Type B pancreatic cell (in vitro differentiated cells): ENCODE data around the gene MPP1. TPM values are rescaled to one million over a fixed set of nuclear protein-coding genes. Genes with fewer than 3 reads are reported as not detected.
A peak's percentile ranks its signal among the peaks of the same experiment; 100 is the strongest.

ENCODE experiments used
- DNase-seq: peaks from one replicate; pipeline ENCODE4 v3.0.0; 2021; ENCODE audit warnings: mixed read lengths; ENCODE audit not compliant: unreplicated experiment; ENCODE audit errors: extremely low spot score
- H3K27ac Mint-ChIP-seq: 2 replicates; pipeline ENCODE4 v1.8.0; 2021; ENCODE audit warnings: mild to moderate bottlenecking, mixed read lengths
- H3K27me3 Mint-ChIP-seq: 2 replicates; pipeline ENCODE4 v1.8.0; 2021; ENCODE audit warnings: mixed read lengths
- H3K36me3 Mint-ChIP-seq: 2 replicates; pipeline ENCODE4 v1.8.0; 2021; ENCODE audit warnings: mixed read lengths
- H3K4me1 Mint-ChIP-seq: one replicate; pipeline ENCODE4 v1.8.0; 2021; ENCODE audit warnings: mixed read lengths; ENCODE audit not compliant: unreplicated experiment
- H3K4me3 Mint-ChIP-seq: 2 replicates; pipeline ENCODE4 v1.8.0; 2021; ENCODE audit warnings: mild to moderate bottlenecking, mixed read lengths
- H3K9me3 Mint-ChIP-seq: 2 replicates; pipeline ENCODE4 v1.8.0; 2021; ENCODE audit warnings: mixed read lengths
- CTCF ChIP-seq: fragments of 200-600 bp; sonication (generic); conservative IDR thresholded peaks from 2 replicates; pipeline ENCODE4 v1.5.0; 2021; ENCODE audit warnings: antibody characterized with exemption, mild to moderate bottlenecking
- long read RNA-seq: library from polyadenylated mRNA; unstranded; transcript quantifications from one replicate; pipeline ENCODE4 v2.0.0, GENCODE V29; 2020
- total RNA-seq: library from RNA; stranded (reverse); gene quantifications from 2 replicates; pipeline ENCODE4 v1.2.1, GENCODE V29; 2021; ENCODE audit warnings: low replicate concordance

MPP1 gene
- total RNA-seq: 10.4 and 13.8 TPM in 2 replicates
- long read RNA-seq, transcript MPP1-202 (12 exons, 2,042 nt): major isoform, 62 of 72 reads
- long read RNA-seq, partial matches to known transcripts: 3 of 72 reads
- long read RNA-seq, other reads (novel, unspliced or antisense): 7 of 72 reads

- H3K9me3 Mint-ChIP-seq: peaks cover 5% of the 10 kb centered on the region
- no peak within 1 kb of the TSS for H3K27ac Mint-ChIP-seq
- peaks cover 3% of the 10 kb centered on the region for H3K4me1 Mint-ChIP-seq
- no peaks in the 10 kb centered on the region for H3K36me3 Mint-ChIP-seq
- H3K27me3 Mint-ChIP-seq: peaks cover 16% of the 10 kb centered on the region
- peak within 1 kb of the TSS; percentile 84 for H3K4me3 Mint-ChIP-seq
- peak; percentile 76 for DNase-seq
- TF ChIP-seq CTCF: no peak
Observed at GRCh38 chrX:154804957-154805695, at the start of gene MPP1. MPP1 (minus strand) TSS chrX:154805485; CDS start chrX:154805373, 112 bp downstream.

GRCh38 chrX:154850957-154851611 is 45.8 kb upstream of the MPP1 start:
- no peak for TF ChIP-seq CTCF
- no peaks in the 10 kb centered on the region for H3K9me3 Mint-ChIP-seq
- DNase-seq: no peak
- H3K27me3 Mint-ChIP-seq: no peaks in the 10 kb centered on the region
- no peak overlapping the region for H3K27ac Mint-ChIP-seq
- H3K4me3 Mint-ChIP-seq: no peak overlapping the region
- H3K36me3 Mint-ChIP-seq: no peaks in the 10 kb centered on the region
- H3K4me1 Mint-ChIP-seq: no peaks in the 10 kb centered on the region

GRCh38 chrX:154840856-154841255 is 35.6 kb upstream of the MPP1 start:
- TF ChIP-seq CTCF: peak; percentile 70
- Mint-ChIP-seq H3K27me3 (no peaks in the 10 kb centered on the region), H3K27ac (no peak overlapping the region), H3K4me1 (no peaks in the 10 kb centered on the region), H3K36me3 (no peaks in the 10 kb centered on the region), H3K4me3 (no peak overlapping the region), H3K9me3 (no peaks in the 10 kb centered on the region)
- DNase-seq: no peak

- Mint-ChIP-seq H3K4me1 (no peaks in the 10 kb centered on the region), H3K36me3 (no peaks in the 10 kb centered on the region), H3K27me3 (no peaks in the 10 kb centered on the region), H3K4me3 (no peak overlapping the region), H3K27ac (no peak overlapping the region), H3K9me3 (no peaks in the 10 kb centered on the region)
- TF ChIP-seq CTCF: no peak
- DNase-seq: no peak
Observed at GRCh38 chrX:154836163-154836562, 30.9 kb upstream of the MPP1 start.

- H3K27me3 Mint-ChIP-seq: no peaks in the 10 kb centered on the region
- DNase-seq: no peak
- no peaks in the 10 kb centered on the region for H3K9me3 Mint-ChIP-seq
- TF ChIP-seq CTCF: no peak
- no peaks in the 10 kb centered on the region for H3K36me3 Mint-ChIP-seq
- H3K4me1 Mint-ChIP-seq: no peaks in the 10 kb centered on the region
- no peak within 1 kb of the TSS for H3K27ac Mint-ChIP-seq
- no peak within 1 kb of the TSS for H3K4me3 Mint-ChIP-seq
Observed at GRCh38 chrX:154834562-154834961, 29.3 kb upstream of the MPP1 start, which contains the start of gene SMIM9. SMIM9 (minus strand) TSS chrX:154834662; CDS start chrX:154830856, 3,806 bp downstream.
